Mesangial cell (primary cell): Measurements from ENCODE around the gene PLCH1. TPM values are rescaled to one million over a fixed set of nuclear protein-coding genes. Genes with fewer than 3 reads are reported as not detected.

Experiments
- total RNA-seq: library from RNA; depleted of rRNA; stranded (reverse); fragments of >200 nt; gene quantifications from 2 replicates; pipeline ENCODE4 v1.2.3, GENCODE V29; 2015

PLCH1 gene, protein sequence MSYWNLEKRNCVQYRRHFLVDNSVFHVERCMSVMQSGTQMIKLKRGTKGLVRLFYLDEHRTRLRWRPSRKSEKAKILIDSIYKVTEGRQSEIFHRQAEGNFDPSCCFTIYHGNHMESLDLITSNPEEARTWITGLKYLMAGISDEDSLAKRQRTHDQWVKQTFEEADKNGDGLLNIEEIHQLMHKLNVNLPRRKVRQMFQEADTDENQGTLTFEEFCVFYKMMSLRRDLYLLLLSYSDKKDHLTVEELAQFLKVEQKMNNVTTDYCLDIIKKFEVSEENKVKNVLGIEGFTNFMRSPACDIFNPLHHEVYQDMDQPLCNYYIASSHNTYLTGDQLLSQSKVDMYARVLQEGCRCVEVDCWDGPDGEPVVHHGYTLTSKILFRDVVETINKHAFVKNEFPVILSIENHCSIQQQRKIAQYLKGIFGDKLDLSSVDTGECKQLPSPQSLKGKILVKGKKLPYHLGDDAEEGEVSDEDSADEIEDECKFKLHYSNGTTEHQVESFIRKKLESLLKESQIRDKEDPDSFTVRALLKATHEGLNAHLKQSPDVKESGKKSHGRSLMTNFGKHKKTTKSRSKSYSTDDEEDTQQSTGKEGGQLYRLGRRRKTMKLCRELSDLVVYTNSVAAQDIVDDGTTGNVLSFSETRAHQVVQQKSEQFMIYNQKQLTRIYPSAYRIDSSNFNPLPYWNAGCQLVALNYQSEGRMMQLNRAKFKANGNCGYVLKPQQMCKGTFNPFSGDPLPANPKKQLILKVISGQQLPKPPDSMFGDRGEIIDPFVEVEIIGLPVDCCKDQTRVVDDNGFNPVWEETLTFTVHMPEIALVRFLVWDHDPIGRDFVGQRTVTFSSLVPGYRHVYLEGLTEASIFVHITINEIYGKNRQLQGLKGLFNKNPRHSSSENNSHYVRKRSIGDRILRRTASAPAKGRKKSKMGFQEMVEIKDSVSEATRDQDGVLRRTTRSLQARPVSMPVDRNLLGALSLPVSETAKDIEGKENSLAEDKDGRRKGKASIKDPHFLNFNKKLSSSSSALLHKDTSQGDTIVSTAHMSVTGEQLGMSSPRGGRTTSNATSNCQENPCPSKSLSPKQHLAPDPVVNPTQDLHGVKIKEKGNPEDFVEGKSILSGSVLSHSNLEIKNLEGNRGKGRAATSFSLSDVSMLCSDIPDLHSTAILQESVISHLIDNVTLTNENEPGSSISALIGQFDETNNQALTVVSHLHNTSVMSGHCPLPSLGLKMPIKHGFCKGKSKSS (N-terminal part only)
- 1.0 and 1.6 TPM in 2 replicates for total RNA-seq

DNA sequence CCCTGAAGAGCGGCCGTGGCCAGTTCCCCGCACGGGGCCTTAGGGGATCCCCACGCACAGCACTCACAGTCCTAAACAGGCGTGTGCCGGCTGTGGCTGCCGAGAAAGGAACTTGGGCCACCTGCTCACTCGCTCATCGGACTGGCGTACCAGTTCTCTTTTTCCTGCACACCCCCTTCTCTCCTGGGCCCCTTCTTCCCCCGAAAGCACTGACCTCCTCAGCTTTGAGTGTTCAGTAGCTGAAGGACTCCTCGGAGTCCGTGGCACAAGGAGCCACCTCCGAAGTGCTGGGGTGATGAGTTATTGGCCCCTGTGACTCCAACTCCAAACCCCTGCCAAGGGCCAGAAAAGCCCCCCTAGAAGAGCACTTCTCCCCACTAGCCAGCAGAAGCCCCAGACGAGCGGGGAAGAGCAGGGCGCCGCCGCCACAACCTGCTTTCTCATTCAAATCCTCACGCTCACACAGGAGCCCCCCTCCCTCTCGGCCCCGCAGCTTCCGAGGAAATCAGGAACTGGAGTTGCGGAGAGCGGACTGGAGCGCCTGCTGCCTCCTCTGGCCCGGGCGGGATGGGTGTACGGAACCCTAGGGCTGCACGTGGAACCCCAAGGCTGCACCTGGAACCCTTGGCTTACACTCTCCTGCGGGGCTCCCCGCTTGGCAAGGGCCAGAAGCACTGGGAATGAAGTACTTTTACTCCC, at the start of gene PLCH1:
Gene PLCH1 (minus strand): TSS at position 446 of the 699 bp plus-strand sequence. CDS start 40,847 bp downstream, outside the sequence.

Other genes starting within 250 kb of the PLCH1 start
- 0.81 and 4.1 TPM in 2 replicates for gene C3orf33, start 61.2 kb upstream of the PLCH1 start, total RNA-seq
- 30.6 and 34.2 TPM in 2 replicates for gene SLC33A1, start 109.4 kb upstream of the PLCH1 start, total RNA-seq
- 24.0 and 40.2 TPM in 2 replicates for gene GMPS, start 125.6 kb upstream of the PLCH1 start, total RNA-seq